Sigmoid colon (tissue), 4 donors: ENCODE results near the gene TLR1.

Experiments used
- CTCF ChIP-seq, 4 experiments: fragments of 450-650 bp in 3 of 4; fragments of 200-600 bp in 1 of 4; IDR thresholded peaks; one replicate each; pipeline ENCODE4 v1.5.1; 2016 to 2019; ENCODE audit warnings: antibody characterized with exemption in 4 of 4, mild to moderate bottlenecking in 3 of 4, moderate library complexity in 2 of 4
- EP300 ChIP-seq, 4 donors: sonication (generic); formaldehyde crosslinking; IDR thresholded peaks; one replicate each; pipeline ENCODE4 v1.6.1; 2017; ENCODE audit warnings: antibody characterized with exemption in 4 of 4
- POLR2A ChIP-seq, 2 donors: fragments of 450-650 bp; IDR thresholded peaks; one replicate each; pipeline ENCODE4 v1.6.1; 2016; ENCODE audit warnings: antibody characterized with exemption in 2 of 2, mild to moderate bottlenecking in 2 of 2, moderate library complexity in 2 of 2
- POLR2AphosphoS5 ChIP-seq, 4 donors: sonication (generic); formaldehyde crosslinking; IDR thresholded peaks; one replicate each; pipeline ENCODE4 v1.6.1; 2017; ENCODE audit warnings: antibody characterized with exemption in 4 of 4

- TF ChIP-seq CTCF (IDR thresholded peaks at IDR 0.05) (no peak), POLR2AphosphoS5 (IDR thresholded peaks at IDR 0.05) (no peak), POLR2A (IDR thresholded peaks at IDR 0.05) (no peak), EP300 (IDR thresholded peaks at IDR 0.05) (no peak)
Measured at GRCh38 chr4:38842994-38843393, 38.4 kb upstream of the TLR1 start.
